Neural cell (in vitro differentiated cells): Measurements from ENCODE around the gene SLC25A4. TPM values are rescaled to one million over a fixed set of nuclear protein-coding genes. Genes with fewer than 3 reads are reported as not detected.

ENCODE experiments used
- H2AFZ ChIP-seq: fragments of 200-600, 300-800 bp; sonication (generic), shearing (Covaris generic); 2 replicates; pipeline ENCODE4 v1.6.0; 2014; ENCODE audit warnings: low read depth, mild to moderate bottlenecking, antibody characterized with exemption, low read length, moderate library complexity
- H3F3A ChIP-seq: fragments of 200-600 bp; shearing (Covaris generic); 2 replicates; pipeline ENCODE4 v1.6.1; 2016; ENCODE audit warnings: mild to moderate bottlenecking, moderate library complexity, mixed read lengths, antibody characterized with exemption, low read length; ENCODE audit not compliant: insufficient read depth, poor library complexity, severe bottlenecking
- H3K27ac ChIP-seq: fragments of 200-600, 300-800 bp; sonication (generic), shearing (Covaris generic); 2 replicates; pipeline ENCODE4 v1.5.1; 2014; ENCODE audit warnings: mild to moderate bottlenecking, low read length, moderate library complexity
- H3K27me3 ChIP-seq: fragments of 300-800, 200-600 bp; sonication (generic), shearing (Covaris generic); 2 replicates; pipeline ENCODE4 v1.6.0; 2014; ENCODE audit warnings: mild to moderate bottlenecking, low read depth, low read length, moderate library complexity; ENCODE audit not compliant: insufficient read depth
- H3K36me3 ChIP-seq: fragments of 300-800, 200-600 bp; sonication (generic), shearing (Covaris generic); 2 replicates; pipeline ENCODE4 v1.5.1; 2014; ENCODE audit warnings: mild to moderate bottlenecking, antibody characterized with exemption, low read length, moderate library complexity; ENCODE audit not compliant: insufficient read depth
- H3K4me2 ChIP-seq: fragments of 300-800, 200-600 bp; sonication (generic), shearing (Covaris generic); 2 replicates; pipeline ENCODE4 v1.6.0; 2014; ENCODE audit warnings: mild to moderate bottlenecking, low read length
- H3K4me3 ChIP-seq: fragments of 300-800, 200-600 bp; sonication (generic), shearing (Covaris generic); 2 replicates; pipeline ENCODE4 v1.5.1; 2014; ENCODE audit warnings: mild to moderate bottlenecking, low read length, moderate library complexity
- H3K79me2 ChIP-seq: fragments of 200-600 bp; shearing (Covaris generic); replicated peaks from 2 replicates; pipeline ENCODE4 v1.6.0; 2014; ENCODE audit warnings: mild to moderate bottlenecking, low read length, moderate library complexity; ENCODE audit not compliant: insufficient read depth
- H3K9ac ChIP-seq: fragments of 300-800, 200-600 bp; sonication (generic), shearing (Covaris generic); 2 replicates; pipeline ENCODE4 v1.6.1; 2016; ENCODE audit warnings: mild to moderate bottlenecking, low read length, mixed read lengths
- H3K9me2 ChIP-seq: fragments of 200-600 bp; shearing (Covaris generic); 2 replicates; pipeline ENCODE4 v1.6.1; 2016; ENCODE audit warnings: mild to moderate bottlenecking, low read length, mixed read lengths; ENCODE audit not compliant: insufficient read depth
- H3K9me3 ChIP-seq: fragments of 200-600, 300-800 bp; sonication (generic), shearing (Covaris generic); 2 replicates; pipeline ENCODE4 v1.6.1; 2016; ENCODE audit warnings: mild to moderate bottlenecking, mixed run types, low read length, moderate library complexity, mixed read lengths
- H4K20me1 ChIP-seq: fragments of 200-600 bp; shearing (Covaris generic); 2 replicates; pipeline ENCODE4 v1.6.1; 2016; ENCODE audit warnings: mild to moderate bottlenecking, mixed run types; ENCODE audit not compliant: insufficient read depth
- CTCF ChIP-seq: fragments of 450-650 bp; IDR thresholded peaks from 2 replicates; pipeline ENCODE4 v1.5.1; 2014; ENCODE audit warnings: antibody characterized with exemption, mild to moderate bottlenecking, moderate library complexity; ENCODE audit not compliant: poor library complexity, severe bottlenecking
- EP300 ChIP-seq: fragments of 450-650 bp; conservative IDR thresholded peaks from 2 replicates; pipeline ENCODE4 v1.6.1; 2014; ENCODE audit warnings: antibody characterized with exemption, mild to moderate bottlenecking, moderate library complexity; ENCODE audit not compliant: poor library complexity, severe bottlenecking
- EZH2 ChIP-seq: fragments of 200-600, 300-800 bp; shearing (Covaris generic), sonication (generic); IDR thresholded peaks from 2 replicates; pipeline ENCODE4 v1.6.1; 2014; ENCODE audit warnings: antibody characterized with exemption, low read length, borderline replicate concordance, mild to moderate bottlenecking; ENCODE audit not compliant: insufficient read depth, poor library complexity, severe bottlenecking
- MXI1 ChIP-seq: fragments of 450-650 bp; conservative IDR thresholded peaks from 2 replicates; pipeline ENCODE4 v1.6.1; 2014; ENCODE audit warnings: antibody characterized with exemption, mild to moderate bottlenecking; ENCODE audit not compliant: poor library complexity, severe bottlenecking
- POLR2AphosphoS5 ChIP-seq: IDR thresholded peaks from 2 replicates; pipeline ENCODE4 v1.6.1; 2012
- RAD21 ChIP-seq: fragments of 450-650 bp; conservative IDR thresholded peaks from 2 replicates; pipeline ENCODE4 v1.6.1; 2014; ENCODE audit warnings: antibody characterized with exemption, mild to moderate bottlenecking, moderate library complexity
- REST ChIP-seq: IDR thresholded peaks from 2 replicates; pipeline ENCODE4 v1.6.1; 2012; ENCODE audit warnings: borderline replicate concordance
- SMC3 ChIP-seq: fragments of 450-650 bp; conservative IDR thresholded peaks from 2 replicates; pipeline ENCODE4 v1.6.1; 2014; ENCODE audit warnings: antibody characterized with exemption, mild to moderate bottlenecking, moderate library complexity; ENCODE audit not compliant: poor library complexity
- TAF1 ChIP-seq: IDR thresholded peaks from 2 replicates; pipeline ENCODE4 v1.6.1; 2012; ENCODE audit warnings: low read depth
- polyA minus RNA-seq: library from RNA; depleted of rRNA, polyadenylated mRNA; stranded (reverse); fragments of >200 nt; gene quantifications from 2 replicates; pipeline ENCODE4 v1.2.3, GENCODE V29; 2014
- polyA plus RNA-seq: library from polyadenylated mRNA; depleted of rRNA; stranded (reverse); fragments of >200 nt; gene quantifications from 2 replicates; pipeline ENCODE4 v1.2.3, GENCODE V29; 2014

The SLC25A4 gene
- 139 and 140 TPM in 2 replicates for polyA plus RNA-seq
- 48.9 and 50.1 TPM in 2 replicates for polyA minus RNA-seq

- peak within 1 kb of the TSS; percentile 85 for H3K27ac ChIP-seq
- H3K27me3 ChIP-seq: no peaks in the 10 kb centered on the region
- H3K36me3 ChIP-seq: peaks cover 7% of the 10 kb centered on the region
- H3K9me2 ChIP-seq: no peaks in the 10 kb centered on the region
- H3K79me2 ChIP-seq: peaks cover 17% of the 10 kb centered on the region
- peak within 1 kb of the TSS; percentile 89 for H3K9ac ChIP-seq
- no peaks in the 10 kb centered on the region for H3F3A ChIP-seq
- peak within 1 kb of the TSS; percentile 96 for H3K4me2 ChIP-seq
- no peaks in the 10 kb centered on the region for H3K9me3 ChIP-seq
- TF ChIP-seq SMC3 (peak; percentile 58), EZH2 (no peak), RAD21 (peak; percentile 52), CTCF (peak; percentile 80), REST (peak; percentile 60), TAF1 (peak; percentile 93), POLR2AphosphoS5 (peak; percentile 98), EP300 (peak; percentile 58), MXI1 (peak; percentile 82)
- H4K20me1 ChIP-seq: no peaks in the 10 kb centered on the region
- peak within 1 kb of the TSS; percentile 100 for H2AFZ ChIP-seq
- H3K4me3 ChIP-seq: peak within 1 kb of the TSS; percentile 74
Measured at GRCh38 chr4:185142912-185143600, at the start of gene SLC25A4. Gene SLC25A4 (plus strand): TSS chr4:185143266. CDS start chr4:185143373, 107 bp downstream.

GRCh38 chr4:185093603-185094002, 49.5 kb upstream of the SLC25A4 start:
- Histone ChIP-seq H3K9me2 (no peaks in the 10 kb centered on the region), H3K9ac (no peak overlapping the region), H3K27me3 (no peaks in the 10 kb centered on the region), H3K9me3 (no peaks in the 10 kb centered on the region), H3K27ac (no peak overlapping the region), H3K36me3 (no peaks in the 10 kb centered on the region), H3K4me2 (no peak overlapping the region), H3K4me3 (no peak overlapping the region), H3K79me2 (no peaks in the 10 kb centered on the region), H2AFZ (no peak overlapping the region), H4K20me1 (no peaks in the 10 kb centered on the region), H3F3A (no peaks in the 10 kb centered on the region)
- TF ChIP-seq CTCF: no peak
